Hippocampal formation (tissue), 2 donors: ENCODE data around the gene EXOSC3.

ENCODE experiments used
- DNase-seq, 2 donors: peaks; one replicate each; lab custom pipeline; 2025; lab: John Stamatoyannopoulos, UW

Gene EXOSC3

DNA sequence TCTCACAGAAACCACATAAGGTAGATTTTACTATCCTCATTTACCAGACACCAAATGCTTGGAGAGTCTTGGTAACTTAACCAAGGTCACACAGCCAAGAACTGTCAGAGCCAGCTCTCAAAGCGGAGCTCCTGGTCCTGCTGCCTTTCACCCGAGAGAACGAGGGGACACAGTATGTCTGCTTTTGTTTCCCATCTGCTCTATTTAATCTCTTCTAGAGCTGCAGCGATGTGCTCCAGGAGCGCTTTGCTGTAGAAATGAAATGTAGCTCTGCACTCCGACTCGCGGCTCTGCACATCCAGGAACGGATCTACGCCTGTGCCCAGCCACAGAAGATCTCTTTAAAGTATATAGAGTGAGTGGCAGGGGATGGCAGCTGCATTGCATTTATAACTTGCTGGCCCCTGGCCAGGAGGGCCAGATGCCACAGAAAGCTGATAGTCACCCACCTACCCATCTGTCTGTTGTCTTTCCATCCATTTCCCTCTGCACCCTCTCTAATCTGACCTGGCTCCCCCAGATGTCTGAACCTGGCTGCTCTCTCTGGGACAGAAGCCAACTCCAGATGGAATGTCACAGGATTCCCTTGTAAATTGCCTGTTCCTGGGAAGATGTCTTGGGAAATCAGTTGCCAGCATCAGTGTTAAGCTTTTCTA, 52.6 kb downstream of the EXOSC3 start:
- DNase-seq: no peak

DNA sequence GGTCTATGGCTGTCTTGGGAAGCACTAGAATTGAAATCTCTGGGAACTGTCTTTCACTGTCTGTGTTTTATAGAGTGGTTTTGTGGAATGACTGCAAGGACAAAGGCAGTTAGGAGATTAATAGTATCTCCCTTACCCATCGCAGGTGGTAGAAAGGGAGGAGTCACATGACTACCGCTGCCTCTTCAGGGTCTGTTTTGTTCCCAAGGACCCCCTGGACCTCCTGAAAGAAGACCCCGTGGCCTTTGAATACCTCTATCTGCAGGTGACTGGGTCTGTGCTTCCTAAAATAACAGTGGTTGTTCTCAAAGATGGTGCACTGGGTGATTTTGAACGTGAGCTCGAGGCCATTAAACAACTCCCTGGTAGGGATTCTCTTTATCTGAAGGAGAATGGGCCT, 54.0 kb downstream of the EXOSC3 start:
- no peak for DNase-seq

DNA sequence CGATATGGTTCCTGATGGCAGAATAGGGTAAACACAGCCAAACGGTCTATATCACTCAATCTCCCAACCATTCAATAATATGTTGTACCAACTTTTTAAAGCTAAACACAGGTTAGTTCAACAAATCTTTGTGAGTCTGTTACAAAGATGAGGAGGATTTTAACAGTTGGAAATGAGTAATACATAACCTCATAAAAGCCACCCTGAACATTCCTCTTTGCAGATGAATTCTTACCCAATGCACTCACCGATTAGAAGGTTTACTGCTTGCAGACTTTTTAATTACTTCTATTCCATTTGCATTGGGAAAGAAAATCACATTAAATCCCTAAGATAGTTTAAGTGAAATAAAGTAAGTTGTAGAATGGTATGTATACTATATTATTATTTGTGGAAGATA, 54.6 kb downstream of the EXOSC3 start:
- no peak for DNase-seq
